Amygdala (tissue), 56 donors: Measurements from ENCODE around the gene CAPN5.

Experiments
- DNase-seq, 56 donors: peaks; one replicate each; lab custom pipeline; 2025; lab: John Stamatoyannopoulos, UW

CAPN5 gene

GRCh38 chr11:77159937-77160495 lies 93.2 kb downstream of the CAPN5 start:
- DNase-seq: no peak

- no peak for DNase-seq
Measured at GRCh38 chr11:77163271-77163670, 96.5 kb downstream of the CAPN5 start.

DNA sequence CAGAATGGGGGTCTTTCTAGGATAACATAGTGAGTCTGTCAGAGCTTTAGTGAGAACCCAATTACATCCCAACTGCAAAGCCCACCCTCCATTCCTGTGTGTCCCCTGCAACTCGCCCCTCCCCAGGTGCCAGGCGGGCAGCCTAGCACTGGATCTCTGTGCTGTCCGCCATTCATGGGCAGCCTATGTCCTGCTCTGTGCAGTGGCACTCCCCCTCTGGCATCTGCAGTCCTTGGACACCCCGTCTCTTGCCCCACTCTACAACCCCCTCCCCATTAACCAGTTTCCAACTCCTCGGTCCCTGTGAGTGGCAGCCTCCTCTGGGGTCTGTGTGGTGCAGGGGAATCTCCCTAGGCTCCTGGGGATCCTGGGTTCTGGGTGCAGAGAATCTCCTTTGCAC lies 98.3 kb downstream of the CAPN5 start:
- no peak for DNase-seq

- DNase-seq: no peak
Measured at GRCh38 chr11:77166021-77166420, 99.2 kb downstream of the CAPN5 start.

GRCh38 chr11:77167111-77167626 lies 100.4 kb downstream of the CAPN5 start:
- no peak for DNase-seq

- no peak for DNase-seq
Measured at GRCh38 chr11:77167791-77168190, 101.0 kb downstream of the CAPN5 start.

GRCh38 chr11:77170107-77170506 lies 103.3 kb downstream of the CAPN5 start:
- DNase-seq: no peak

- no peak for DNase-seq
Measured at GRCh38 chr11:77171254-77171653, 104.5 kb downstream of the CAPN5 start.

- no peak for DNase-seq
Measured at GRCh38 chr11:77171885-77172665, 105.3 kb downstream of the CAPN5 start.

DNA sequence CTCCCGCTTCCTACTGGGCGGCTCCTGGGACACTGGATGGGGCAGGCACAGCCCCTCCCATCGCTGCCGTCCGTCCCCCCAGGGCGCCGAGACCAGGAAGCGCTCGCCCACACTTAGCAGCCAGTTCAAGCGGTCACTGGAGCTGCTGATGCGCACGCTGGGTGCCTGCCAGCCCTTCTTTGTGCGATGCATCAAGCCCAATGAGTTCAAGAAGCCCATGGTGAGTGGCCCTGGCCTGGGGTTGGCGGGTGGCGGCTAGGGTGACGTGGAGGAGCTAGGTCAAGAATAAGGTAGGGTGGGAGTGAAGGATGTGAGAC lies 105.9 kb downstream of the CAPN5 start:
- no peak for DNase-seq

- no peak for DNase-seq
Measured at GRCh38 chr11:77173494-77173893, 106.7 kb downstream of the CAPN5 start.

DNA sequence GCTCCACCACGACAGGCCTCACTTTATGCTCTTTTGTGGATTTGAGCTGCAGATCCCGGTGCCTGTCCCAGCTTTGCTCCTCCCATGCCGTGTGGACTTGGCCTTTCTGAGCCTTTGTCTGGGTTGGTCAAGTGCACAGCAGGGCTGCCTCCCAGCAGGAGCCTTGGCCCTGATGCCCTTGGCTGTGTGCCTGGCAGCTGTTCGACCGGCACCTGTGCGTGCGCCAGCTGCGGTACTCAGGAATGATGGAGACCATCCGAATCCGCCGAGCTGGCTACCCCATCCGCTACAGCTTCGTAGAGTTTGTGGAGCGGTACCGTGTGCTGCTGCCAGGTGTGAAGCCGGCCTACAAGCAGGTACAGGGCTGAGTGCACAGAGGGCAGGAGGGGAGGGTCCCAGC lies 107.8 kb downstream of the CAPN5 start:
- no peak for DNase-seq

DNA sequence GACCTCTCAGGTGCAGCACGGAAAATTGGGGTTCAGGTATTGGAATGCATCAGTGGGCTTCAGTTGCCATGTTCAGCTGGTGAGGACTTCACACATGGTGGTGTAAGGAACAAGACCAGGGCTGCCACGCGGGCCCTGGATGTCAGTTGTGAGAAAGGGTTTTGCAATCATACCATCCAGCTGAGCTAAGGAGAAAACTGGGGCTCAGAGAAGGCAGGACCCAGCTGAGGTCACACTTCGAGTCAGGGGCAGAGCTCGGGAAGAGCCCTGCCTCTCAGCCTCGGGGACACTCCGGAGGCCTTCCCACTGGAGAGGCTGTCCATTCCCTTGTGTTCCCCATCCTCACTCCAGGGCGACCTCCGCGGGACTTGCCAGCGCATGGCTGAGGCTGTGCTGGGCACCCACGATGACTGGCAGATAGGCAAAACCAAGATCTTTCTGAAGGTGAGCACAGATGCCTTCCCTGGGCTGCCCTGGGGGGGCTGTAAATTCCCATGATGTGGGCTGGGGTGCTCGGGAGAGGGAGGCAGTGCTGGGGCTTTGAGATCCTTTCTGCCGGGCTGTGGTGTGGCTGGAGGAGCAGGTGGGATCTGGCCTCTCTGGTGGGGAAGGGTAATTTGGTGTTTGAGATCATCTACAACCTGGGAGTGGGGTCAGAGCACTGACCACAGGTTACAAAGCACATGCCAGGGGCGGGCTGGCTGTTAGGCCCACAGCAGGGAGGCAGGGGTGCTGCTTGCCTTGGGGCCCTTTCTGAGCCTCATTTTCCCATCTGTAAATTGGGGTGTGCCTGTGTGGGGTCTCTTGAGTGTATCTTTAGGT lies 108.5 kb downstream of the CAPN5 start:
- peak in 5 of 56 donors; percentile 12 to 35 (median 13) for DNase-seq
